Heart right ventricle (tissue), 16 donors: Measurements from ENCODE around the gene MID1IP1. TPM values are rescaled to one million over a fixed set of nuclear protein-coding genes. Genes with fewer than 3 reads are reported as not detected.

ENCODE experiments used
- ATAC-seq, 8 donors: fragments of 200-7000 bp; cut with Tn5 transposase; one replicate each; pipeline ENCODE4 v1.9.1; 2020; ENCODE audit warnings: mild to moderate bottlenecking in 8 of 8, moderate library complexity in 8 of 8, moderate number of reproducible peaks in 1 of 8
- DNase-seq, 2 donors: peaks; one replicate each; pipeline ENCODE4 v3.0.0-alpha.2; 2020
- H3K27ac ChIP-seq, 10 donors: fragments of 200-600 bp; sonication (generic) in 2 of 10; one replicate each; pipeline versions ENCODE4 v1.5.0 to v1.8.0; 2020 to 2022; ENCODE audit warnings: mild to moderate bottlenecking in 3 of 10
- H3K27me3 ChIP-seq, 7 donors: fragments of 200-600 bp; one replicate each; pipeline ENCODE4 v1.8.0; 2021 to 2022; ENCODE audit warnings: mild to moderate bottlenecking in 2 of 7
- H3K36me3 ChIP-seq, 9 donors: fragments of 200-600 bp; sonication (generic) in 1 of 9; one replicate each; pipeline versions ENCODE4 v1.5.0 to v1.8.0; 2020 to 2022; ENCODE audit warnings: mild to moderate bottlenecking in 2 of 9
- H3K4me1 ChIP-seq, 9 donors: fragments of 200-600 bp; sonication (generic) in 1 of 9; one replicate each; pipeline versions ENCODE4 v1.5.0 to v1.8.0; 2020 to 2022; ENCODE audit warnings: mild to moderate bottlenecking in 4 of 9
- H3K4me3 ChIP-seq, 10 donors: fragments of 200-600 bp; sonication (generic) in 2 of 10; one replicate each; pipeline versions ENCODE4 v1.5.0 to v1.8.0; 2020 to 2022; ENCODE audit warnings: mild to moderate bottlenecking in 7 of 10, moderate library complexity in 2 of 10
- H3K9me3 ChIP-seq, 11 donors: fragments of 200-600 bp in 10 of 11; sonication (generic) in 2 of 11; one replicate each; pipeline versions ENCODE4 v1.5.0 to v1.8.0; 2013 to 2022; ENCODE audit warnings: mild to moderate bottlenecking in 2 of 11, control low read depth in 1 of 11, moderate library complexity in 1 of 11
- CTCF ChIP-seq, 9 donors: fragments of 200-600 bp; sonication (generic) in 2 of 9; IDR thresholded peaks; one replicate each; pipeline versions ENCODE4 v1.5.0 to v1.8.0; 2021 to 2022; ENCODE audit warnings: antibody characterized with exemption in 9 of 9, mild to moderate bottlenecking in 5 of 9, moderate library complexity in 1 of 9
- WGBS, 2 donors: extraction: QIAGEN DNeasy Blood & Tissue Kit; methylation state at CpG; one replicate each; pipeline ENCODE4 v1.1.7; 2013; ENCODE audit warnings: inconsistent platforms in 1 of 2; 5-methylcytosine and 5-hydroxymethylcytosine counted together
- intact Hi-C, 10 donors: fragments of 100-400 bp; cut with DNase I; formaldehyde crosslinking; loops; one replicate each; pipeline versions ENCODE4 v1.11.1 to v1.14.2; 2022
- polyA plus RNA-seq, 2 donors: library from polyadenylated mRNA; stranded (reverse); fragments of 200-250 nt; gene quantifications; one replicate each; pipeline ENCODE4 v1.2.3, GENCODE V29; 2013
- total RNA-seq, 10 donors: library from RNA; stranded (reverse); fragmentation: NEBNext Ultra II Directional in 3 of 10; extraction: Animal tissue kit (Norgen Biotek cat#: 25700) in 3 of 10; gene quantifications; one replicate each; pipeline versions ENCODE4 v1.2.1 to v1.2.4, GENCODE V29; 2021 to 2023
- donor health status: Arrhythmogenic right ventricular cardiomyopathy.
- donor health status: ischemic (EF 13 %, LVEDD 7.1; RV severe dilation, severe dysfunction).
- donor health status: healthy with polysubstance abuse.
- donor health status: DM: no; HTN: yes; CAD: no.
- donor health status: DM: no; HTN: no; CAD: no.
- donor health status: ischemic (EF 25% LVEDD 6.9; RV normal size, moderate dysfunction).
- donor health status: ischemic (EF 25% LVEDD 5.7; RV mildly dilated, moderate dysfunction).
- donor health status: healthy.
- donor health status: DM: yes; HTN: yes; CAD: no.
- donor health status: Ischemic cardiomyopathy.
- donor health status: ischemic (EF 35%, LVEDD 5.7; RV mildly dilated, moderate dysfunction).
- donor health status: nonischemic (EF 11% LVEDD 7.7; RV severe dilation, severe dysfunction).
- donor health status: DM: yes; HTN: yes; CAD: no.
- donor health status: PGD.
- donor health status: ischemic (EF 29% LVEDD 5.4; RV normal size, mild dysfunction).
- donor health status: nonischemic (EF 23%, LVEDD 6.1; RV moderate dilation, normal function).

The MID1IP1 gene
- total and polyA plus RNA-seq, 12 donors = 15.2 to 171 (median 26.9) TPM

GRCh38 chrX:38837389-38837788 is 36.1 kb downstream of the MID1IP1 start:
- ATAC-seq = no peak
- Histone ChIP-seq H3K27ac (no peak overlapping the region), H3K4me3 (no peak overlapping the region), H3K9me3 (no peaks in the 10 kb centered on the region), H3K36me3 (no peaks in the 10 kb centered on the region), H3K27me3 (no peaks in the 10 kb centered on the region), H3K4me1 (no peaks in the 10 kb centered on the region)
- no peak for DNase-seq
- intact Hi-C loops = no loop called here
- no peak for TF ChIP-seq CTCF (IDR thresholded peaks at IDR 0.05)
- WGBS, 2 donors = 94 to 97% methylated on average over 2 of the region's 2 CpGs

DNA sequence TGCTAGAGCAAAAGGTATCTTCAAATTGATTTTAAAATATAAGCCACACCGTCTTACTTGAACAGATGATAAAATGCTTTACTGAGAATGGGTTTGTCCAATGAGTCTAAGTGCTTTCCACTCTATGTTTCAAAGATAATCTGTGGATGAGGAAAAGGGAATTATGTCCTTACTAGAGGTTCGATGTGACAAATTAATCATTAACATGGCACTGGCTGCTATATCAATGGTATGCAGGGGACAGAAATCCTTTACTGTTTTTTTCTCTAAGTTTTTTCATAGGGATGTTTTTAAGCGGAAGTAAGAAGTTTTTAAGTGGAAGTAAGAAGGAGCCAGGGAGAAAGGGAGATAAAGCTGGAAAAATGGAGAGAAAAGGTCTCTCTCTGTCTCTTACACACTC is 38.0 kb downstream of the MID1IP1 start:
- 84 to 91% methylated on average over 3 of the region's 3 CpGs for WGBS, 2 donors
- DNase-seq (no peak), ATAC-seq (no peak)
- H3K9me3 ChIP-seq = no peaks in the 10 kb centered on the region
- H3K4me1 ChIP-seq = no peaks in the 10 kb centered on the region
- no peak overlapping the region for H3K4me3 ChIP-seq
- H3K27ac ChIP-seq = no peak overlapping the region
- H3K27me3 ChIP-seq = no peaks in the 10 kb centered on the region
- no peaks in the 10 kb centered on the region for H3K36me3 ChIP-seq
- TF ChIP-seq CTCF (IDR thresholded peaks at IDR 0.05) = no peak
- intact Hi-C loops = no loop called here

GRCh38 chrX:38839944-38840343 is 38.7 kb downstream of the MID1IP1 start:
- ATAC-seq (no peak), DNase-seq (no peak)
- H3K36me3 ChIP-seq = no peaks in the 10 kb centered on the region
- no peaks in the 10 kb centered on the region for H3K4me1 ChIP-seq
- H3K27me3 ChIP-seq = no peaks in the 10 kb centered on the region
- WGBS, 2 donors = 89 to 100% methylated on average over 1 of the region's 1 CpG
- intact Hi-C loops = no loop called here
- no peak for TF ChIP-seq CTCF (IDR thresholded peaks at IDR 0.05)
- no peaks in the 10 kb centered on the region for H3K9me3 ChIP-seq
- H3K27ac ChIP-seq = no peak overlapping the region
- H3K4me3 ChIP-seq = no peak overlapping the region

GRCh38 chrX:38841750-38842149 is 40.5 kb downstream of the MID1IP1 start:
- H3K4me1 ChIP-seq = no peaks in the 10 kb centered on the region
- intact Hi-C loops = no loop called here
- DNase-seq (no peak), ATAC-seq (peak in 4 of 8 donors; percentile 30 to 65 (median 55))
- H3K27me3 ChIP-seq = peaks cover 0 to 2% (median 0%) of the 10 kb centered on the region in 7 donors
- H3K36me3 ChIP-seq = no peaks in the 10 kb centered on the region
- no peaks in the 10 kb centered on the region for H3K9me3 ChIP-seq
- no peak overlapping the region for H3K4me3 ChIP-seq
- no peak for TF ChIP-seq CTCF (IDR thresholded peaks at IDR 0.05)
- 34% methylated on average over 2 of the region's 2 CpGs for WGBS, 2 donors
- no peak overlapping the region for H3K27ac ChIP-seq
